NCI-H1417 (cell line): Measurements from ENCODE around the gene HOXC12.

ENCODE experiments used
- DNase-seq, 3 experiments: peaks; one replicate each; lab custom pipeline; 2025; lab: John Stamatoyannopoulos, UW

Gene HOXC12

GRCh38 chr12:53940443-53941014 is 14.2 kb upstream of the HOXC12 start:
- DNase-seq, result no peak

GRCh38 chr12:53941187-53941586 is 13.5 kb upstream of the HOXC12 start:
- no peak for DNase-seq

GRCh38 chr12:53941750-53942149 is 13.0 kb upstream of the HOXC12 start:
- DNase-seq, result no peak

GRCh38 chr12:53942467-53942997 is 12.2 kb upstream of the HOXC12 start:
- DNase-seq, result no peak

GRCh38 chr12:53944209-53944608 is 10.5 kb upstream of the HOXC12 start:
- no peak for DNase-seq

GRCh38 chr12:53944907-53945847 is 9.5 kb upstream of the HOXC12 start:
- DNase-seq, result no peak

- no peak for DNase-seq
These were observed 7.0 kb upstream of the HOXC12 start for GRCh38 chr12:53947743-53948142.

- no peak for DNase-seq
These were observed 5.8 kb upstream of the HOXC12 start for GRCh38 chr12:53948650-53949593.

- peak; percentile 73 to 95 (median 87) for DNase-seq
These were observed 4.9 kb upstream of the HOXC12 start for GRCh38 chr12:53949631-53950436.

- DNase-seq, result peak; percentile 10 to 82 (median 74)
These were observed 4.3 kb upstream of the HOXC12 start for GRCh38 chr12:53950437-53950773.

- peak in 2 of 3 experiments; percentile 36 to 50 for DNase-seq
These were observed 3.7 kb upstream of the HOXC12 start for GRCh38 chr12:53950789-53951576.

GRCh38 chr12:53951577-53952334 is 2.9 kb upstream of the HOXC12 start:
- no peak for DNase-seq

- no peak for DNase-seq
These were observed 2.4 kb upstream of the HOXC12 start for GRCh38 chr12:53952335-53952694.

GRCh38 chr12:53952871-53953734 is 1.6 kb upstream of the HOXC12 start:
- no peak for DNase-seq

GRCh38 chr12:53953831-53954693 is 641 bp upstream of the HOXC12 start:
- DNase-seq, result no peak

GRCh38 chr12:53955036-53955775 is 503 bp downstream of the HOXC12 start:
- peak in 1 of 3 experiments; percentile 39 for DNase-seq

- no peak for DNase-seq
These were observed 1.1 kb downstream of the HOXC12 start for GRCh38 chr12:53955776-53956250.
